DMS 273 treated with DMSO at 0.1 percent for 48 hours (cell line): ENCODE results near the gene TIAM2.

Experiments used
- DNase-seq: peaks from one replicate; lab custom pipeline; 2025; lab: John Stamatoyannopoulos, UW

The TIAM2 gene

DNA sequence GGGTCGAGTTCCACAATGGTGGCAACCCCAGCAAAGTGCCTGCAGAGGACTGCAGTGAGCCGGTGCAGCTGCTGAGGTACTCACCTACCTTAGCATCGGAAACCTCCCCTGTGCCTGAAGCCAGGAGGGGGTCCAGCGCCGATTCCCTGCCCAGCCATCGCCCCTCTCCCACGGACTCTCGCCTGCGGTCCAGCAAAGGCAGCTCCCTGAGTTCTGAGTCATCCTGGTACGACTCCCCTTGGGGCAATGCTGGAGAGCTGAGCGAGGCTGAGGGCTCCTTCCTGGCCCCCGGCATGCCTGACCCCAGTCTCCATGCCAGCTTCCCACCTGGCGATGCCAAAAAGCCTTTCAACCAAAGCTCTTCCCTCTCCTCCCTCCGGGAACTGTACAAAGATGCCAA, 134.6 kb downstream of the TIAM2 start:
- DNase-seq, result no peak

DNA sequence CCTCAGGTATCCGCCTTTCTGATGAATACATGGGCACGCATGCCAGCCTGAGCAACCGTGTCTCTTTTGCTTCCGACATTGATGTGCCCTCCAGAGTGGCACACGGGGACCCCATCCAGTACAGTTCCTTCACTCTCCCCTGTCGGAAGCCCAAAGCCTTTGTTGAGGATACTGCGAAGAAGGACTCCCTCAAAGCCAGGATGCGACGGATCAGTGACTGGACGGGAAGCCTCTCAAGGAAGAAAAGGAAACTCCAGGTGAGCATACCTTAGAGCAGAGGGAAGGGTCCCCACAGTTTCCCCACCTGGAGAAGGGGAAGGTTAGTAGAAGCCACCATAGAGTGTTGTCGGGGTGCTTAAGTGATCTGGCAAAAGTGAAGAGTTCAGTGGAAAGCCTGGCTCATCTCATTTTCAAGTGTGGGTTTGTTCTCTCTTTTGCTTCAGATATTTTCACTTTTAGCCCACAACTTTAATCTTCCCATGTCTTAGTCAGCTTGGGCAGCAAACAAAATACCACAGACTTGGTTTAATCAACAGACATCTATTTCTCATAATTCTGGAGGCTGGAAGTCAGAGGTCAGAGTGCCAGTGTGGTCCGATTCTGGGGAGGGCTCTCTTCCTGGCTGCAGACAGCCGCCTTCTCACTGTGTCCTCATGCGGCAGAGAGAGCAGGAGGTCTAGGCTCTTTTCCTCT, 135.2 kb downstream of the TIAM2 start:
- no peak for DNase-seq

DNA sequence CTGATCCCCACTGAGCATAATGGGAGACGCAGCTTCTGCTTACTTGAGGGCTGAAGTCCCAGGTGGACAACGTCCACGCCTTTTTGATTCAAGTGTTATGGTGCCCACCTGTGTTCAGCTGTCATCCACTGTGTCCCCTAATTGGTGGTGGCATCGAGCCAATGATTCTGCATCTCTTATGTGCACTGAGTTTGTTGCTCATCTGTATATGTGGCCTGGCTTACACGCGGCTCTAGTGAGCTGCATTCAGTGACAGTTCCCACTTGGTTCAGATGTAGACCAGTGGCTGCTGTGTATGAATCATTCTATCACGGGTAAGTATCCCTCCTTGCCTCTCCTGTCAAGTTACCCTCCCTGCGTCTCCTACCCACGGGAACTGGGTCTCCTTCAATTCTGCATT, 137.5 kb downstream of the TIAM2 start:
- DNase-seq, result no peak

DNA sequence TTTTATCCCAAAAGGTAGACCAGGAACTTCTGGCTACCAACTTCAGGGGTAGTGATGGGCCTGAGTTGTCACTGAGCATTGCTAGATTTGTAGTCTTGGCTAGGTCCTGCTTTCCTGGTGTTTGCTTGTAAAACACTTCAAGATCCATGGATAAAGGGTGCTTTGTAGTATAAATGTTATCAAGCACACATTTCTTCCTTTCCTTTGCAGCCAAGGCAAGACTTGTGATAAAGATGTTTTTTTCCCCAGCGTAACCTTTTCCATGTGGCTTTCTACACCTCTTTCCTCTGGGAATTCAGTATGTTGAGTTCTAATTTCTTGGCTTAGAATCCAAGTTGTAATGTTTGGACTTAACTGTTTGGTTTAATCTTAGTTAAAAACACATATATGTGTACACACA, 145.9 kb downstream of the TIAM2 start:
- DNase-seq, result no peak

DNA sequence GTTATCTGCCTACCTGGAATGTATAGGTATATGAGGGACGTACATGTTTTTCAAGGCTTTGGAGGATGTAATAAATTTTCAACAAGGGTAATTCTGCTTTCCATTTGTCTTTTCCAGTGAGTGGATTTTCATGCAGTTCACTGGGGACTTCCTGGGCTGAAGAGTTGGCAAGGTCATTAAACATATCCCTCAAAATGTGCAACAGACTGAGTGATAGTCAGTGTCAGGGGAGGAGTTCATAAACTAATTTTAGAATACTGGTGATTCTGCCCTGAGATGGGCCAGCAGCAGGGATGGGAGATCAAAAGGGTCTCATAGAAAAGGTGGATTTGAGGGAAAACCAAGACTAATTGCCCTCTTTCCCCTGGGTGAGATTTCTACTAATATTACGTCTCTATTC, 146.4 kb downstream of the TIAM2 start:
- no peak for DNase-seq

DNA sequence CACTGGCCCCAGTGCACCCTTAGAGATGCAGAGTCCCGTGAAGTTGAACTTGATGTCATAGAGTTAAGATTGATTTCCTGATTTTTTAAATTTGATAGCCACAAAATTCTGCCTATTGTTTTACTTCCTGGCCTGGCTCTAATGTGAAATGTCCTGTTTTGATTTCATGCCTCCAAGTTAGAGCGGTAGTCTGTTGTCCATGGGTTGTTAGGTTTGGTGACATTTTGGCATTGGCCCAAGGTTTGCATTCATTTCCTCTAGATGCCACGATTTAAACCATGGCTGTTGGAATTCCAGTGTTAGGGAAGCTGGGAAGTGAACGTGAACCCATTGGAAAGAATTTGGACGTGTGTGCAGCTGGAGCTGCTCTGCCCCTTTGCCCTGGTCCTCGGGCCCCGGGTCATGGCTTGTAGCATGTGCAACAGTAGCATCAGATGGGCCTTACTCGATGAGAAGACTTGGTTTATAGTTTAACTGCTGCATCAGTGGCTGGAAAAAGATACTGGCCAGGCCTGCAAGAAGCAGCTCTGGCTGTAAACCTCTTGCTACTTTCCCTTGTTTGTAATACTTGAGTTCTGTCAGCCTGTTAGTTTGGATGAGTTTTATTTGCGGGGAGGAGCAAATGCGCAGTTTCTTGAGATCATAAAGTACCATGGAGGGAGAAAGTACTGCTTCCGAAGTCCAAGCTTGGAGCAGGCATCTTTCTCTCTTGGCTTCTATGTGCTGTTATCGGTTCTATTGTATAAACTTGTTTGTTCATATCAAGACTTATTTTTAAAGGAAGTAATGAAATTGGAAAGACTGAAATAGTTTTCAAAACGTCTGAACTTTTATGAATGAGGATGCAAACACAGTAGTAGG, 147.3 kb downstream of the TIAM2 start:
- no peak for DNase-seq

DNA sequence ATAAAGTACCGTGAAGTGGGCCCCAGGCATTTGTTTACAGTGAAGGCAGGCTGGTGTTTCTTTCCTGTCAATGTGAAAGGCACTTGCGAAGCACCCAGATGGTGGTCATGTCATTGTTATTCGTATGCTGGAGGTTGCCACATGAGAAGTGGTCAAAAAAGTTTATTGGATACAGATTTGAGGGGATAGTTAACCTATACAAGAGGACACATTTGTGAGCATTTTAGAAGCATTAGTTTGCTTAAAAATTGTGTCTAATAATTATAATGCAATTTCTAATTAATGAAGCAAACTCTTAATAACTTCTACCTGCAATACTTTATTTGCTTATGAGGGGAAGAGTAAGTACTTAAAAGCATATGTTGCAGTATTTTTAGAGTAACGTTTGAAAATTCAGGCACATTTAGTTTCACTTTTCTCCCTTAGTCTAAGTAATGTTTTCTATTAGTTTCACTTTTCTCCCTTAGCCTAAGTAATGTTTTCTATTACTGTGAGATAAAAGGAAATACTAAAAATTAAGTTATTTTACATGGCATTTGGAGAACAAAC, 148.0 kb downstream of the TIAM2 start:
- no peak for DNase-seq

DNA sequence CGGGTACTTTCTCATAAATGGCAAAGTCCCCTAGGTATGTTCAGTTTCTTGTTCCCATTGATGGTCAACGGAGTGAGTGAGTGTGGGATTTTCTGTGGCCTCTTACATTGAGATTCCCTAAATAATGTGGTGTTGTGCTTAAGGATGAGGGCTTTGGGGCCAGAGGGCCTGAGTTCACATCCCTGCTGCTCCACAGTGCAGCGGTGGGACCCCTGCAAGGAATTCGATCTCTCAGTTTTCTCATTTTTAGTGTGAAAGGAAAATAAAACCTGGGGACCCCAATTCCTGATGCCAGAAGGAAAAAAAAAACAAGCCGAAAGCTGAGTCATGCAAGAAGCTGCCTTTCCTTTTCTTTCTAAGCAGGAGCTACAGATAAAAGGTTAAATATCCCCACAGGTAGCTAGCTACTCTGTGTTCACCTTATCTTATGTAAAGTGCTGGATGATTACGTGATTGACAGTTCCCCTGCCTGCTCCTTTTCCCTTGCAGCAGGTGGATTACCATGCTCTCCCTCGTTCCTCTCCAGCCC, 148.5 kb downstream of the TIAM2 start:
- no peak for DNase-seq

DNA sequence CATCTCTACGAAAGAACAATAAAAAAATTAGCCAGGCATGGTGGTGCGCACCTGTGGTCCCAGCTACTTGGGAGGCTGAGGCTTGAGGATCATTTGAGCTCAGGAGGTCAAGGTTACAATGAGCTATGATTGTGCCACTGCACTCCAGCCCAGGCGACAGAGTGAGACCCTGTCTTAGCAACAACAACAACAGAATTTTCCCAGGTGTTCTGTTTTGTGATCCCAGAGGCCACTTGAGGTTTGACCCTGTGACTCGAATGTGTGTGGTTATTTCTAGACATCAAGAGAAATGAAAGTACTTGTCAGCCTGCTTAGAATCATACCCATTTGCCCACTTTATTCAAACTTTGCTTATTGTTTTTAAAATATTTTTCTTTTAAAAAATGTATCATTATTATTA, 151.1 kb downstream of the TIAM2 start:
- DNase-seq, result no peak

DNA sequence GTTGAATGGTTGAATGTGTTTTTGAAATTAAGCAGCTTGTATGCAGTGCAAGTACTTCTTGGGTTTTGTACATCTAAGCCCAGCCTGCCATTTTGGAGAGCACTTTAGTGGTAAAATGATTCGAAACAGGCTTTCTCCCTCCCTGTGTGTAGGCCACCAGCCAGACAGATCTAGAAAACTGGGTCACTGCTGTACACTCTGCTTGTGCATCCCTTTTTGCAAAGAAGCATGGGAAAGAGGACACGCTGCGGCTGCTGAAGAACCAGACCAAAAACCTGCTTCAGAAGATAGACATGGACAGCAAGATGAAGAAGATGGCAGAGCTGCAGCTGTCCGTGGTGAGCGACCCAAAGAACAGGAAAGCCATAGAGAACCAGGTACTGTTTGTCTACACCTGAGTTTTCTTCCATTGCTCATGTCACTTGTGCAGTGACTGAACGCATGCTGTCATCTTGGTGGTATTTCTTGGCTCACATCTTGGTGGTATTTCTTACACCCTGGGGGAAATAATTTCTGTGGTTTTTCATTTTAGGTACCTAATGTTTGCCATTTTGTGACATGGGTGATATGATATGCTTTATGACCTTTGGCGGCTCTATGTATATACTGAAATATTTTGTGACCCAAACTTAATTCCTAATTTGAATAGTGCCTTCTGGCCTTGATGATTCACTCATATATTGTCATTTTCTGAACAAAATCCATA, 153.0 kb downstream of the TIAM2 start:
- DNase-seq, result no peak

DNA sequence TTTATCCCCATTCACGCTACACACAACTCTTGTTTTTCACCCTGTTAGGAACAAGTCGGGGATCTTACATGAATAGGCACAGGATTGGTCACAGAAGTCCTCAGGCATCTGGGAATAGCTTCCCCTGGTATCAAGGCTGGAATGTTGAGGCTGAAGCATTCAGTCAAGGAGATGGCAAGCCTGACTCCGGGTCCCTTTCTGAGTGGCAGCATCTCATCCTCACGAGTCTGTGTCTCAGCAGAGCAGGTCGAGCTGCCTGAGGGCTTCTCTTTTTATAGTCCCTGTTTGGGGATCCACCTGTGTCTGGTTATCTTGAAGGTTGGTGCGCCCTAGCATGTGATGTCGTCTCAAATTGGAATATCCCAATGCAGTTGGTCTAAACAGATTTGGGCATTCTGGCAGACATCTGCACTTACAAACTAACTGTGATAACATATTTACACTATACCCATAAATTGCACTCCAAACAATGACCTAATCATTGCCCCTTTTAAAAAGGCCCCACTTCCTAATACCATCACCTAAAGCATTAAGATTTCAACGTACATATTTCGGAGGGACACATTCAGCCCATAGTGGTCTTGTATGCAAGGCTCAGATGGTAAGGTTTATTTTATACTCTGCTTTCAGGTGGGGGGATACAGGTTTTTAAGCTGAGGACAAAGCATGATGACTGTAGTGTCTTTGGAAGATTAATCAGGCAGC, 156.0 kb downstream of the TIAM2 start:
- no peak for DNase-seq

DNA sequence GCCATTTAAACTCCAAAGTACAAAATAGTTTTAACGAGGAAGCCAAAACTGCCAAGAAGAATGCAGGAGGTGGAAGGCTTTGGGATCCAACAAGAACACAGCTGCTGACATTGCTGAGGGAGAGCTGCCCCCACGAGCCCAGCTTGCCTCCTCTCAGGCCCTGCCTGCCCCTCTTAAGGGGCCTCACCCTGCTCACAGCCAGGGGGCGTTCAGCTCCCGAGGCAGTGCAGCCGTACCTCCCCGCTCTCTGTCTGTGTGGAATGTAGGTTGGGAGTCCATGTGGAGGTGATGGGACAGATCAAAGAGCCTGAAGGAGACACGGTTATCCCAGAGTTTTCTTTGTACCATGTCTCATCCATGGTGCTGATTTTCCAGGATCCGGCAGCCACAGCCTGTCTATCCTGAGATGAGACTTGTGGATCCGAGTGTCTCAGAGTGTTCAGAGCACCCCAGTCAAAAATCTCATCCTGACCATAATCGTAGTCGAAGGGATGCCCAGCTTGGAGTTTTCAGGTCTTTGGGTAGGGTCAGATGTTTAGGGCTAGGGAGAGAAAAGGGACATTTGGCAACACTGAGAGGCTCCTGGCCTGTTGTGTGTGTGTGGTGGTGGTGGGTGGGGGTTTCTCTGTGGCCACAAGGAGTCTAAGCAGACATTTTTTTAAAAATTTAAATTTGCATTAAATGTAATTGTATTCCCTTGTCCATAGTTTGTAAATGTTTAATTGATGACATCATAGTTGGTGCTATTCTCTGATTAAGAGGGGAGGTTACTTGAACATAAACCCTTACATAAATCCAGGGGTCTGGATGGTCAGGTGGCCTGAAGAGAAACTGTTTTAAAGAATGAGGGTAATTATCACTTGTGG, 157.3 kb downstream of the TIAM2 start:
- DNase-seq, result no peak

DNA sequence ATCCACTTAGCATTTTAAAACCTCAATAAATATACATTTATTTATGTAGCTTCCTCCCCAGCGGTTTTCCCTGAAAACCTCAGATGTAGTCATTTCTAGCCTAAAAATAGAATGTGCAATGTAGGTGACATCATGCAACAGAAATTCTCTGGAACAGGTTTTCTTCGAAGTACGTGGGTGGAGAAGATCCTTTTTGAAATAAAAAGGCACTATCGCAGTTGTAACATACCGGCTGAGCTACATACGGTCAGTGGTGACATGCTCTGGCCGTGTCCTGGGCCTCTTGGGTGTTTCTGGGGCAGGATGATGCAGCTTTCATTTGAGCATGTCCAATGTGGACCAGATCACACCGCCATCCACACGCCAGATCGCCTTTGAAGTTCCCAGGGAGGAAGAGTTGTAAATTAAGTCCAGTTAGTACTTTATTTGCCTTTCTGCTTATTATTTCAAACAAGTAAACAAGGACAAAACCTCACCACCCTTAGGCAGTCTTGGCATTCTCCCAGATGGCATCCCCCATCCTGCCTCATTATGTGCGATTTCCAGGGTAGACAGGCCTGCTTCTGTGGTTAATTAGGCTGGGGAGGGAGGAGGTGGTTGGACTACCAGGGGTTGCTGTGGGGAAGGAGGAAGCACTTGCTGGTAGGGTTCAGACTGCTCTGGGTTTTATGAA, 159.2 kb downstream of the TIAM2 start:
- DNase-seq, result no peak

DNA sequence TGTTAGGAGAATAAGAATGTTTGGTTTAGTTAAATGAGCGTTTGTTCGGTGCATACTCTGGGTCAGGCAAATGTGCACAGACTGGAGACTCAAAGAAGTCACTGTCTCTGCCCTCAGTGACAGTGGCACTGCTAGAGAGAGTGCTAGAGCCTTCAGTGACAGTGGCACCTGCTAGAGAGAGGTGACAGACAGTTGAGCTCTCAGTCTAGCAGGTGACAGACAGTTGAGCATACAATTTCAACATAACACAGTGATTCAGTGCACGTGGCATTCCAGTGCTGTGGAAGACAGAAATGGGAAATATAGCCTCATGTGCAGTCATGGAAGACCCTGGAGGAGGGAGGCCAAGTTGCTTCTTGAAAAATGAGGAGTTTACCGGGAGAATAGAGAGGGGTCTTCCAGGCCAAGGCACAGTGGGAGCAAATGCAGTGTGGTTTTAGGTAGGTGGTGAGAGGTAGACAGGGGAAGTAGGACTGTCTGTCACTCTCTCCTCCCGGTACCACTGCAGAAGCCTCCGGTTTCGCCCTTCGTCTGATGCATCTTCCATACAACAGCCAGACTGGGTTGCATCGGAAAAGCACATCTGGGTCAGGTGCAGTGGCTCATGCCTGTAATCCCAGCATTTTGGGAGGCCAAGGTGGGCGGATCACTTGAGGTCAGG, 160.8 kb downstream of the TIAM2 start:
- no peak for DNase-seq

DNA sequence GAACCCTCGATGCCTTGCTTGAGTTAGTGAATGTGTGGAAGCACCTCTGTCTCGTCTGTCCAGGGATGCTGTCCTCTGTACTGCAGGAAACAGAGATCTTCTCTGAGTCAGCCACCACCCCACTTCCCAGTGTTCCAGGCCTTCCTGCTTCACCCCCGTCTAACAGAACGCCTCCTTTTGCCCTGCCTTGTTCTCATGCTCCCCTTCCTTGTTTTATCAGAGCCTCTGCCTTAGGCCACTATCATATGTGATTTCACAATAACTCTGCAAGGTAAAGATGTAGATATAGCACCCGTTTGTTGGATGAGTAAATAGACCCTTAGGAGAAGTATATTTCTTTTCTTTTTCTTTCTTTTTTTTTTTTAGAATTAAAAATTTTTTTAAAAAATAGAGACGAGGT, 162.0 kb downstream of the TIAM2 start:
- DNase-seq, result no peak

DNA sequence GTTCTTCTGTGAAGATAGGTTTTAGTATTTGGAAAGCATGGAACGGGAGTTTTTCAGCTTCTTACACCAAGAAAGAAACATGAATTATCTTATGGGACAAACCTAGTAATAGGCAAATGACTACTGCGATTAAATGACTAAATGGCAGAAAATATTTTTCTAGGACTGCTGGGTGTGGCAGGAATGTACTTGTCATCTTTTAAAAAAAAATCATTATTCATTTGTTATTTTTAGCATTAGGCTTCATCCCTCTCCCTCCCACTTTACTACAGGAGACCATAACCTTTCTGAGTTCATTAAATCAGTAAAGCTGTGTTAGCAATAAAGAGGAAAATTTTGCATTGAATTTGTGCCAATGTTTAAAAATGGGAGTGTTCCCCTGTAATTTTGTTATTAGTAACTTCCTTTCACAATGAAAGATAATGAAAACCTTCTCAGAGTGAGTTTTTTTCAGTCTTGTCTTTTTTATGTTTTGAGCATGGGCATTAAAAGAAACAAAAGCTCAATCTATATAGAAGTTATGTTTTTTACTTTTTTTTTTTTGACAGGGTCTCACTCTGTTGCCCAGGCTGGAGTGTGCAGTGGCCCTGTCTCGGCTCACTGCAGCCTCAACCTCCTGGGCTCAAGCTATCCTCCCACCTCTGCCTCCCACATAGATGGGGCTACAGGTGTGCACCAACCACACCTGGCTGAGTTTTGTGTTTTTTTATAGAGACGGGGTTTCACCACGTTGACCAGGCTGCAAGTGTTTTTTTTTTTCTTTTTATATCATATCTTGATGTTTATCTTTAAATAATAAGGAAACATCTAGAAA, 163.1 kb downstream of the TIAM2 start:
- no peak for DNase-seq

DNA sequence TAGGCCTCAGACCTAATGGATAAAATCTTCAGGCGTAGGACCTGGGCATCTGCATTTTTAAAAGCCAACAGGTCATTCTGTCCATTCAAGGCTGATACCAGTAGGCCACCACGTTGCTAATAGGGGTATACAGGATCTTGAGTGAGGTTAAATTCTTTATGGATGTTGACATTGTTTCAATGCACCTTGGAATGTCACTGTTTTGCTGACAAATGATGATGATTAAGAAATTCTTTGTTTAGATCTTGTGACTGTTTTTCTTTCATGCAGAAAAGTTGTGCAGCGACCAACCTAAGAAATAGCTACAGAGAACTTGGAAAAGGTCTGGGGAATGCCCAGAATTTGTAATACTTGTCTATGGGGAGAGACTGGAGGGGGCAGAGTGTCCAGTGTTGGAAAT, 167.6 kb downstream of the TIAM2 start:
- DNase-seq, result no peak

DNA sequence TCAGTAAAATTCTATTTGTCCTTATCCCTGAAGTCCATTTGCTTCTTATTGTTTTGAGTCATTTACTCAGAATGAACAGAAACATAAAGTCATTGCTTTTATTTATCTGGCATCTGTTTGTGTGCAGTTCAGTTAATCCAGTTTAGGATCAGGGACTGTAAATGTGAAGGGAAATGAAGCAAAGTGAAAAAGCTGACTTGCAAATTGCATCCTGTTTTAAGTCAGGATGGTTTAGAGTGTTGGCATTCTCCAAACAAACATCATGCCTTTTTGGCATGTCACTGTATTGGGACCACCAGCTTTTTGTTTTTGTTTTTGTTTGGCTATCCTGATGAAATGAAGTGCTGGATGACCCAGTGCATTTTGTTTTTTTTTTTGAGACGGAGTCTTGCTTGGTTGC, 168.5 kb downstream of the TIAM2 start:
- DNase-seq, result no peak
